ENCODE results near the gene MBD4. TPM values are rescaled to one million over a fixed set of nuclear protein-coding genes. Genes with fewer than 3 reads are reported as not detected.
"Not testable (repeated sequence)": the region's sequence is repeated elsewhere in the genome, so short reads cannot be mapped to it uniquely, and the experiment has no call there.

MBD4 gene
- polyA plus RNA-seq, result 20.3 to 35.0 TPM (median 24.3 TPM) in 3 replicates
- 43.0 TPM for polyA plus RNA-seq (2011; ENCODE audit: low read depth)
- 14.3 and 23.8 TPM in 2 replicates for polyA plus RNA-seq (2011; cell fraction: cytosol; rRNA removed)
- polyA plus RNA-seq (2011; cell fraction: nucleus; rRNA removed), result 42.8 and 55.4 TPM in 2 replicates
- polyA plus RNA-seq (2012; ENCODE audit: low replicate concordance), result 17.1 and 17.4 TPM in 2 replicates
- 6.1 to 16.9 TPM (median 12.7 TPM) in 3 replicates for polyA minus RNA-seq
- polyA minus RNA-seq (2011; cell fraction: cytosol; rRNA and poly(A)+ RNA removed), result 17.5 TPM
- 15.0 and 19.2 TPM in 2 replicates for polyA minus RNA-seq (2011; cell fraction: nucleus; rRNA and poly(A)+ RNA removed)

GRCh38 chr3:129439817-129440617 is at the start of gene MBD4, which contains the start of gene IFT122:
Gene MBD4 (minus strand): TSS chr3:129439948. CDS start chr3:129439833, 115 bp downstream.
Gene IFT122 (plus strand): TSS chr3:129440224. CDS start chr3:129440331, 107 bp downstream.
- Histone ChIP-seq H3K4me2 (ENCODE audit: control insufficient read depth, extremely low read depth, insufficient read depth, low read depth, low read length) (peak within 1 kb of the TSS; percentile 93), H2AFZ (ENCODE audit: control insufficient read depth, low read length) (peak within 1 kb of the TSS; percentile 80), H3K79me2 (ENCODE audit: control insufficient read depth, insufficient read depth, low read length) (peaks cover 20% of the 10 kb centered on the region), H3K36me3 (ENCODE audit: control insufficient read depth in 2 of 2, extremely low read depth in 1 of 2, insufficient read depth in 2 of 2, low read length in 2 of 2) (peaks cover 5 to 8% of the 10 kb centered on the region in 2 experiments), H4K20me1 (ENCODE audit: control insufficient read depth, extremely low read depth, insufficient read depth, low read length) (no peaks in the 10 kb centered on the region), H3K27me3 (ENCODE audit: control insufficient read depth, extremely low read depth, insufficient read depth, low read length) (no peaks in the 10 kb centered on the region), H3K27ac (ENCODE audit: control insufficient read depth, insufficient read depth, low read length) (peak within 1 kb of the TSS; percentile 87), H3K9me1 (ENCODE audit: control insufficient read depth, extremely low read depth, insufficient read depth, low read length) (no peaks in the 10 kb centered on the region), H3K4me1 (ENCODE audit: control insufficient read depth, extremely low read depth, insufficient read depth, low read length) (peaks cover 29% of the 10 kb centered on the region), H3K4me3 (ENCODE audit: control insufficient read depth in 2 of 3, extremely low read depth in 1 of 3, insufficient read depth in 2 of 3, low read depth in 1 of 3, low read length in 3 of 3) (peak within 1 kb of the TSS; percentile 80 to 96 (median 86)), H3K9me3 (ENCODE audit: control insufficient read depth, low read depth, low read length) (no peaks in the 10 kb centered on the region), H3K9ac (ENCODE audit: control insufficient read depth, extremely low read depth, insufficient read depth, low read length) (peak within 1 kb of the TSS; percentile 93)
- DNase-seq (ENCODE audit: low read depth, low spot score) (peak; percentile 96), FAIRE-seq (peak; percentile 84)
- no peak for TF ChIP-seq CTCF (optimal IDR thresholded peaks at IDR 0.05 in 1 of 3, IDR thresholded peaks at IDR 0.05 in 1 of 3, conservative IDR thresholded peaks at IDR 0.05 in 1 of 3; ENCODE audit: extremely low read depth in 1 of 3, insufficient read depth in 2 of 3, low read length in 3 of 3)
- no peak for TF ChIP-seq EZH2 (IDR thresholded peaks at IDR 0.05; ENCODE audit: low read length)
- dilution Hi-C loops (cut with MboI; ENCODE audit: extremely low pct_ligation_motif_present, low sequenced_read_pairs), result no loop called here

DNA sequence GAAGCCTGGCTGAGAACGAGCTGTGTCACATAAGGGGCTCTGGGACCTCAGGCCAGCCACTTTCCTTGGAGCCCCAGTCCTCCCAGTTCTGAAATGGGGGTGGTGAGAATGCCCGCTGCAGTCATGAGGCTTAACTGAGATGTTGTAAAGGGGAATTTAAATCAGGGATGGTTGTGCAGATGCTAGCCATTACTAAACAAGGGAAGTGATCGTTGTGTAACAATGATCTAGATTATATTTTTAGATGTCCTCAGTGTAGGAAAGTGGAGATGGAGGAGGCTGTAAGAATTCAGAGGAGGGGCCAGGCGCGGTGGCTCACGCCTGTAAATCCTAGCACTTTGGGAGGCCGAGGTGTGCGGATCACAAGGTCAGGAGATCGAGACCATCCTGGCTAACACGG is 49.5 kb upstream of the MBD4 start:
- H3K9me1 ChIP-seq (ENCODE audit: control insufficient read depth, extremely low read depth, insufficient read depth, low read length); H3K9me3 ChIP-seq (ENCODE audit: control insufficient read depth, low read depth, low read length); H4K20me1 ChIP-seq (ENCODE audit: control insufficient read depth, extremely low read depth, insufficient read depth, low read length); FAIRE-seq; H3K4me3 ChIP-seq (ENCODE audit: control insufficient read depth in 2 of 3, extremely low read depth in 1 of 3, insufficient read depth in 2 of 3, low read depth in 1 of 3, low read length in 3 of 3); H3K27ac ChIP-seq (ENCODE audit: control insufficient read depth, insufficient read depth, low read length); H3K79me2 ChIP-seq (ENCODE audit: control insufficient read depth, insufficient read depth, low read length); dilution Hi-C loops (cut with MboI; ENCODE audit: extremely low pct_ligation_motif_present, low sequenced_read_pairs); H3K4me1 ChIP-seq (ENCODE audit: control insufficient read depth, extremely low read depth, insufficient read depth, low read length); H3K27me3 ChIP-seq (ENCODE audit: control insufficient read depth, extremely low read depth, insufficient read depth, low read length); DNase-seq (ENCODE audit: low read depth, low spot score); H3K9ac ChIP-seq (ENCODE audit: control insufficient read depth, extremely low read depth, insufficient read depth, low read length); H3K36me3 ChIP-seq (ENCODE audit: control insufficient read depth in 2 of 2, extremely low read depth in 1 of 2, insufficient read depth in 2 of 2, low read length in 2 of 2); H2AFZ ChIP-seq (ENCODE audit: control insufficient read depth, low read length); H3K4me2 ChIP-seq (ENCODE audit: control insufficient read depth, extremely low read depth, insufficient read depth, low read depth, low read length): not testable (repeated sequence)

DNA sequence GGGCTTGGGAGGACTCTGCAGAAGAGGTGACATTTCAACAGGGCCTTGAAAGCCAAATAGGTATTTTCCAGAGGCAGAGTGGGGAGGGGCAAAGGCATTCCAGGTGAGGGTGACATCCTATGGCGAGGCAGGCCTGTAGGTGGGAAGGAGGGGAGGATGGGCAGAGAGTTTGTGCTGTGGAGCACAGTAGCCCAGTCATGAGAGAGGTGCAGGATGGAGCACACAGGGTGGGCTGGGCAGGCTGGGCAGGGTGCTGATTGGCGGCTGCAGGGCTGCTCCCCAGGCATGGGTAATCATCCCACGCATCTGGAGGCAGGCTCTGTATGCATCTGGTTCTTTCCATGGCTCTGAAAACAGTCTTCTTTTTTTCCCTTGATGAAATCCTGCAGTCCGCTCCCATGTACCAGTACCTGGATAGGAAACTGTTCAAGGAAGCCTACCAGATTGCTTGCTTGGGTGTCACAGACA is 48.2 kb upstream of the MBD4 start:
- FAIRE-seq; DNase-seq (ENCODE audit: low read depth, low spot score); H3K4me3 ChIP-seq (ENCODE audit: control insufficient read depth in 2 of 3, extremely low read depth in 1 of 3, insufficient read depth in 2 of 3, low read depth in 1 of 3, low read length in 3 of 3); H3K4me1 ChIP-seq (ENCODE audit: control insufficient read depth, extremely low read depth, insufficient read depth, low read length); H3K79me2 ChIP-seq (ENCODE audit: control insufficient read depth, insufficient read depth, low read length); H4K20me1 ChIP-seq (ENCODE audit: control insufficient read depth, extremely low read depth, insufficient read depth, low read length); H3K9ac ChIP-seq (ENCODE audit: control insufficient read depth, extremely low read depth, insufficient read depth, low read length); H3K9me1 ChIP-seq (ENCODE audit: control insufficient read depth, extremely low read depth, insufficient read depth, low read length); dilution Hi-C loops (cut with MboI; ENCODE audit: extremely low pct_ligation_motif_present, low sequenced_read_pairs); H3K9me3 ChIP-seq (ENCODE audit: control insufficient read depth, low read depth, low read length); H3K36me3 ChIP-seq (ENCODE audit: control insufficient read depth in 2 of 2, extremely low read depth in 1 of 2, insufficient read depth in 2 of 2, low read length in 2 of 2); H3K27me3 ChIP-seq (ENCODE audit: control insufficient read depth, extremely low read depth, insufficient read depth, low read length); H2AFZ ChIP-seq (ENCODE audit: control insufficient read depth, low read length); H3K4me2 ChIP-seq (ENCODE audit: control insufficient read depth, extremely low read depth, insufficient read depth, low read depth, low read length); H3K27ac ChIP-seq (ENCODE audit: control insufficient read depth, insufficient read depth, low read length): not testable (repeated sequence)
